Epidermal melanocyte (primary cell): Measurements from ENCODE around the gene KLHL9.

Experiments used
- DNase-seq: peaks from one replicate; pipeline ENCODE4 v3.0.0; 2011; ENCODE audit warnings: low spot score; ENCODE audit not compliant: insufficient read length

Gene KLHL9

GRCh38 chr9:21317956-21318923 lies 17.0 kb downstream of the KLHL9 start:
- DNase-seq, result no peak

GRCh38 chr9:21316860-21317259 lies 18.3 kb downstream of the KLHL9 start:
- DNase-seq, result no peak

GRCh38 chr9:21316032-21316842 lies 19.0 kb downstream of the KLHL9 start:
- DNase-seq, result no peak

- no peak for DNase-seq
These were observed 21.1 kb downstream of the KLHL9 start for GRCh38 chr9:21314152-21314551.

- no peak for DNase-seq
These were observed 23.3 kb downstream of the KLHL9 start for GRCh38 chr9:21311889-21312288.

GRCh38 chr9:21305213-21305612 lies 30.0 kb downstream of the KLHL9 start, which contains the start of gene IFNA5:
IFNA5 (minus strand) TSS chr9:21305313; CDS start chr9:21305256, 57 bp downstream.
- no peak for DNase-seq

GRCh38 chr9:21295992-21296391 lies 39.2 kb downstream of the KLHL9 start:
- no peak for DNase-seq

- no peak for DNase-seq
These were observed 40.2 kb downstream of the KLHL9 start for GRCh38 chr9:21294904-21295538.

GRCh38 chr9:21294364-21294774 lies 40.8 kb downstream of the KLHL9 start:
- DNase-seq, result no peak

- no peak for DNase-seq
These were observed 45.4 kb downstream of the KLHL9 start for GRCh38 chr9:21289848-21290247.

GRCh38 chr9:21287280-21287679 lies 47.9 kb downstream of the KLHL9 start:
- no peak for DNase-seq

- no peak for DNase-seq
These were observed 48.5 kb downstream of the KLHL9 start for GRCh38 chr9:21286659-21287058.

- DNase-seq, result no peak
These were observed 49.1 kb downstream of the KLHL9 start for GRCh38 chr9:21286099-21286498.

GRCh38 chr9:21281275-21281674 lies 53.9 kb downstream of the KLHL9 start:
- no peak for DNase-seq
